ENCODE measurements around the gene CSPG5.

Gene CSPG5

GRCh38 chr3:47588053-47588452 lies 9.4 kb upstream of the CSPG5 start:
- DNase-seq: no peak

- DNase-seq: no peak
Measured at GRCh38 chr3:47586746-47587145, 8.1 kb upstream of the CSPG5 start.

GRCh38 chr3:47583320-47584075 lies 4.8 kb upstream of the CSPG5 start:
- no peak for DNase-seq

GRCh38 chr3:47581835-47582234 lies 3.2 kb upstream of the CSPG5 start:
- DNase-seq: no peak

- no peak for DNase-seq
Measured at GRCh38 chr3:47581422-47581821, 2.8 kb upstream of the CSPG5 start.

- no peak for DNase-seq
Measured at GRCh38 chr3:47580481-47580880, 1.8 kb upstream of the CSPG5 start.

GRCh38 chr3:47579875-47580274 lies 1.2 kb upstream of the CSPG5 start:
- no peak for DNase-seq

- DNase-seq: peak in 38 of 56 donors; percentile 6 to 86 (median 30)
Measured at GRCh38 chr3:47578119-47578632, 489 bp downstream of the CSPG5 start.

GRCh38 chr3:47577583-47578118 lies 1.0 kb downstream of the CSPG5 start:
- peak in 2 of 56 donors; percentile 20 to 33 for DNase-seq

- DNase-seq: peak in 39 of 56 donors; percentile 11 to 75 (median 39)
Measured at GRCh38 chr3:47573190-47574172, 5.2 kb downstream of the CSPG5 start.

- DNase-seq: peak in 39 of 56 donors; percentile 3 to 75 (median 32)
Measured at GRCh38 chr3:47571391-47572175, 7.1 kb downstream of the CSPG5 start.

GRCh38 chr3:47568901-47569300 lies 9.8 kb downstream of the CSPG5 start:
- DNase-seq: no peak

- DNase-seq: no peak
Measured at GRCh38 chr3:47567149-47567548, 11.5 kb downstream of the CSPG5 start.

- DNase-seq: no peak
Measured at GRCh38 chr3:47566667-47567066, 12.0 kb downstream of the CSPG5 start.

- no peak for DNase-seq
Measured at GRCh38 chr3:47565734-47566550, 12.7 kb downstream of the CSPG5 start.

GRCh38 chr3:47556351-47556750 lies 22.3 kb downstream of the CSPG5 start:
- DNase-seq: no peak

- no peak for DNase-seq
Measured at GRCh38 chr3:47554335-47554734, 24.3 kb downstream of the CSPG5 start.

GRCh38 chr3:47553407-47553806 lies 25.3 kb downstream of the CSPG5 start:
- peak in 1 of 56 donors; percentile 32 for DNase-seq

GRCh38 chr3:47542471-47543173 lies 36.0 kb downstream of the CSPG5 start:
- DNase-seq: peak in 49 of 56 donors; percentile 29 to 92 (median 68)

Measured in amygdala (tissue), 56 donors.